AG09319 (cell line): ENCODE measurements around the gene DDX10.

Source experiments
- DNase-seq: peaks from one replicate; pipeline ENCODE4 v3.0.0-alpha.2; 2010; ENCODE audit warnings: low read depth; ENCODE audit errors: extremely low read depth
- TF ChIP-seq, protein P1 (sequence below): IDR thresholded peaks from 2 replicates; pipeline ENCODE4 v1.5.1; 2011; ENCODE audit warnings: low read depth, mild to moderate bottlenecking, inconsistent platforms, low read length, moderate library complexity

DDX10 gene

DNA sequence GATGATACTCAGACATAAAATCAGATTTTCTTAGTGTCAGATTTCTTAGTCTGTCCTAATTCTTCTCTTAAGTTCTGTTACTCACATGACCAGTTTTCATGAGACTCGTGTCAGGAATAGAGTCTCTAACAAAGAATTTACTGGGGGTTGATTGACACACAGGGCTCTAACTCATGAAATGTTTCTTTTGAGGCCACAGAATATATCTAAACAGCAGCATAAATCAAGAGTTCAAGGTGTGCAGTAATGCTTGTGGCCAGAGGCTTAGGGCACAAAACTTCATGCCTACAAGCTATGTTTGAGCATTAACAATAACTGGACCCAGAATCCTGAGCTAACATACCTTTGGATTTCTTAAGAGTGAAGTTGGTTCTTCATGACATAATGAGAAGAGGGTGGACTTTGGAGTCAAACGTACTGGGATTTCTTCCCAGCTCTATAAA is 237.2 kb downstream of the DDX10 start:
- TF ChIP-seq, protein P1, sequence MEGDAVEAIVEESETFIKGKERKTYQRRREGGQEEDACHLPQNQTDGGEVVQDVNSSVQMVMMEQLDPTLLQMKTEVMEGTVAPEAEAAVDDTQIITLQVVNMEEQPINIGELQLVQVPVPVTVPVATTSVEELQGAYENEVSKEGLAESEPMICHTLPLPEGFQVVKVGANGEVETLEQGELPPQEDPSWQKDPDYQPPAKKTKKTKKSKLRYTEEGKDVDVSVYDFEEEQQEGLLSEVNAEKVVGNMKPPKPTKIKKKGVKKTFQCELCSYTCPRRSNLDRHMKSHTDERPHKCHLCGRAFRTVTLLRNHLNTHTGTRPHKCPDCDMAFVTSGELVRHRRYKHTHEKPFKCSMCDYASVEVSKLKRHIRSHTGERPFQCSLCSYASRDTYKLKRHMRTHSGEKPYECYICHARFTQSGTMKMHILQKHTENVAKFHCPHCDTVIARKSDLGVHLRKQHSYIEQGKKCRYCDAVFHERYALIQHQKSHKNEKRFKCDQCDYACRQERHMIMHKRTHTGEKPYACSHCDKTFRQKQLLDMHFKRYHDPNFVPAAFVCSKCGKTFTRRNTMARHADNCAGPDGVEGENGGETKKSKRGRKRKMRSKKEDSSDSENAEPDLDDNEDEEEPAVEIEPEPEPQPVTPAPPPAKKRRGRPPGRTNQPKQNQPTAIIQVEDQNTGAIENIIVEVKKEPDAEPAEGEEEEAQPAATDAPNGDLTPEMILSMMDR = no peak
- DNase-seq = no peak

DNA sequence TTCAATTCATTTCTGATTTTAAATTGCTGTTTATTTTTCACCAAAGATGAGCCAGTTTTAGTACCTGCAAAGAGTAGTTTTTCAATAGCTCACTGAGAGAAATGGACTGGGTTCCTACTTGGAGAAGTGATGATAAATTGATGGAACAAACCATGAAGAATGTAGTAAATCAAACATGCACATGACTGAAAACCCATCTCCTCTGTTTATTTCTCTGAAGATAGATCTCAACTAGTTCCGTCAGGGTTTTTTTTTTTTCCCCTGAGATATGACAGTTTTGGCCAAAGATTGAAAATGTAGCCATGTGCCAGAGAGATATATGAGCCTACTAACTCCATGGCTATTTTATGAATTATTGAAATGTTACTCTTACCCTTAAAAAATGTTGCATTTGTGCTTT is 239.6 kb downstream of the DDX10 start:
- no peak for DNase-seq
- TF ChIP-seq, protein P1 = no peak

DNA sequence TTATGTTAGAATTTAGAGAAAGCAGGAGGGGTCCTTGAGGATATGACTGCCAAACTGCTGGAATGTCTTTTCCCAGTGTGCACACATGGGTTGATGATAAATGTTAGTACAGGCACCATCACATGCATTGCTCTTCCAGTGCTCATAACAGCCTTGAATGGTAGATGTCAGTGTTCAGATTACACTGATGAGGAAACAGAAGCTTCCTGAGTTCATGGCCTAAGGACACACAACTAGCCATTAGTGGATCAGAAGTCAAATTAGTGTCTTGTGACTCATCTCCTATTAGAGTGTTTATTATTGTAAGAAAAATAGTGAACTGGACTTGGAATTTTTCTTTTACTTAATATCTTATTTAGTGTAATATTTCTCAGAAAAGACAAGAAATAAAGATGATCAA is 241.5 kb downstream of the DDX10 start:
- peak; percentile 10 for DNase-seq
- TF ChIP-seq, protein P1 = no peak

DNA sequence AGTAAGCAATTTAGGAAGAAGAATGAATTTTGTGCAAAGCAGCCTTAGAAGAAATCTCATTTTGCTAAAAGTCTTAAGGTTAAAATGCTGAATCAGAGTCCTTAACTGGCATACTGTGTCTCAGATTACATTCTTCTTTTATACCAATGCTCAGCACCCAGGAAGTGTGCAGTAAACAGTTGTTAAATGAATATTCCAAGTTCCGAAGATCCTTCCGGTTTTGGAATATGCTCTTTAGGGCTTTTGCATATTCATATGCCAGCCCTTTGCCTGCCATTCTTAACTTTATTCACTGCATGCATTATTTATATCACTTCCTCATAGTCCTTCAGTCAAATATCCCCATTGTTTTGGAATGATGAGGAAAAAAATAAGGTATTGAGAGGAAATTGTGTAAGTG is 242.0 kb downstream of the DDX10 start:
- TF ChIP-seq, protein P1 = no peak
- no peak for DNase-seq

DNA sequence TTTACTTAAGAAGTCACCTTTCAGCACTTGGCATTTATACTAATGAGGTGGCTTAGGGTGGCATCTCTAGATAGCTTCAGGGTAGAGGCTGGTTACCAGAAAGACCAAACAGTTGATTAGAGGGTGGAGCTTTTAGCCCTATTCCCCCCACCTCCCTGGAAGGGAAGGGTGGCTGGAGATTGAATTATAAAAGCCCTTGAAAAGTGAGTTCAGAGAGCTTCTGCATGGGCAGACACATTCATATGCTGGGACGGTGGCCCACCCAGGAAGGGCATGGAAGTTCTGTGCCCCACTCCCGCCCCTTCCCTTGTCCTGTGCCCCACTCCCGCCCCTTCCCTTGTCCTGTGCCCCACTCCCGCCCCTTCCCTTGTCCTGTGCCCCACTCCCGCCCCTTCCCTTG is 244.2 kb downstream of the DDX10 start:
- DNase-seq = no peak
- TF ChIP-seq, protein P1 = no peak

DNA sequence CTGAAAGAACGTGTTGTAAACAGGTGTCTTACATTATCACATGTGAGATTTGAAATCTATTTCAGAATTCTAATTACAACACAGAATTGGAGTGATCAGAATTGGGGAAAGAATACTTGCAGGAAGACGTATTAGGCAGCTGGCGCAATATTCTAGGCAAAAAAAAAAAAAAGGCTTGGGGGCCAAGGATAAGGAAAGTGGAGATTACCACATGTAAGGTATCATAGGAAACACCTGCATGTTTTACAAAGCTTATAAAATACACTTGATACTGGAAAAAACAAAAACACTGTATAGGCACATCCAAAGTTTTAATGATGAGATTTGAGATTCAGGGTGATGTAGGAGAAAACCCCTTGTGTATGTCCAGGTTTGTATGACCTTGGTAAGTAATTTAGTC is 245.1 kb downstream of the DDX10 start:
- DNase-seq = no peak
- TF ChIP-seq, protein P1 = no peak

DNA sequence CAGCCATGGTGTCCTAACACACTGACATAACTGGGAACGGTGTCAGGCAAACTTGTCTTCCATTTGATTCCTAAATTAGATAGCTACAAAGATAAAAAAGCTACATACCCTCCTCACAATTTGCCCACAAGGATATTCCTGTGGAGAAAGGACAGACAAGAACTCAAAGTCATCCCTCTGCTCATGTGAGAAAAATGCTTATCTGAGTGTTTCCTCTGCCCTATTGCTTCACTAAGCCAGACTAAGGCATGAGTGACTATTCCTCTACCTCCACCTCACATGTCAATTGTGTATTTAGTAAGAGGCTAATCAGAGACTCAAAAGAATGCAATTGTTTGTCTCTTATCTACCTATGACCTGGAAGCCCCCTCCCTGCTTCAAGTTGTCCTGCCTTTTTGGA is 247.7 kb downstream of the DDX10 start:
- TF ChIP-seq, protein P1 = no peak
- no peak for DNase-seq
